A549 (cell line): ENCODE results near the gene TRIAP1.

Source experiments
- ZC3H11A ChIP-seq: fragments of 450-650 bp; IDR thresholded peaks from 2 replicates; pipeline ENCODE4 v1.6.1; 2014; ENCODE audit warnings: antibody characterized with exemption, mild to moderate bottlenecking
- TF ChIP-seq, protein P1 (sequence below): fragments of >200 bp; sonication (Bioruptor Twin); formaldehyde crosslinking; IDR thresholded peaks from 3 replicates; pipeline ENCODE4 v1.5.1; 2016

GRCh38 chr12:120447992-120448391 is 1.8 kb upstream of the TRIAP1 start:
- no peak for TF ChIP-seq ZC3H11A
- TF ChIP-seq, protein P1, sequence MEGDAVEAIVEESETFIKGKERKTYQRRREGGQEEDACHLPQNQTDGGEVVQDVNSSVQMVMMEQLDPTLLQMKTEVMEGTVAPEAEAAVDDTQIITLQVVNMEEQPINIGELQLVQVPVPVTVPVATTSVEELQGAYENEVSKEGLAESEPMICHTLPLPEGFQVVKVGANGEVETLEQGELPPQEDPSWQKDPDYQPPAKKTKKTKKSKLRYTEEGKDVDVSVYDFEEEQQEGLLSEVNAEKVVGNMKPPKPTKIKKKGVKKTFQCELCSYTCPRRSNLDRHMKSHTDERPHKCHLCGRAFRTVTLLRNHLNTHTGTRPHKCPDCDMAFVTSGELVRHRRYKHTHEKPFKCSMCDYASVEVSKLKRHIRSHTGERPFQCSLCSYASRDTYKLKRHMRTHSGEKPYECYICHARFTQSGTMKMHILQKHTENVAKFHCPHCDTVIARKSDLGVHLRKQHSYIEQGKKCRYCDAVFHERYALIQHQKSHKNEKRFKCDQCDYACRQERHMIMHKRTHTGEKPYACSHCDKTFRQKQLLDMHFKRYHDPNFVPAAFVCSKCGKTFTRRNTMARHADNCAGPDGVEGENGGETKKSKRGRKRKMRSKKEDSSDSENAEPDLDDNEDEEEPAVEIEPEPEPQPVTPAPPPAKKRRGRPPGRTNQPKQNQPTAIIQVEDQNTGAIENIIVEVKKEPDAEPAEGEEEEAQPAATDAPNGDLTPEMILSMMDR, result no peak
